GM12873 (cell line): ENCODE data around the gene SLC5A7.

ENCODE experiments used
- CTCF ChIP-seq: IDR thresholded peaks from 2 replicates; pipeline ENCODE4 v1.5.1; 2012; ENCODE audit warnings: low read depth, mild to moderate bottlenecking, moderate library complexity, low read length, control low read depth; ENCODE audit not compliant: insufficient read depth; ENCODE audit errors: missing control alignments

Gene SLC5A7

GRCh38 chr2:107986278-107987217, at the start of gene SLC5A7:
TSS of gene SLC5A7 (plus strand) at chr2:107986524. CDS start at chr2:107988156, 1,632 bp downstream.
- no peak for TF ChIP-seq CTCF

- no peak for TF ChIP-seq CTCF
Observed at GRCh38 chr2:107961395-107961794, 24.9 kb upstream of the SLC5A7 start.

- TF ChIP-seq CTCF, result no peak
Observed at GRCh38 chr2:107964185-107964584, 22.1 kb upstream of the SLC5A7 start.

- no peak for TF ChIP-seq CTCF
Observed at GRCh38 chr2:107984707-107985106, 1.6 kb upstream of the SLC5A7 start.

GRCh38 chr2:107988108-107988507, 1.8 kb downstream of the SLC5A7 start:
- no peak for TF ChIP-seq CTCF

GRCh38 chr2:107989445-107989844, 3.1 kb downstream of the SLC5A7 start:
- no peak for TF ChIP-seq CTCF

- TF ChIP-seq CTCF, result no peak
Observed at GRCh38 chr2:107990718-107991117, 4.4 kb downstream of the SLC5A7 start.
